Neural cell (in vitro differentiated cells): ENCODE measurements around the gene TANC2. TPM values are rescaled to one million over a fixed set of nuclear protein-coding genes. Genes with fewer than 3 reads are reported as not detected.

Experiments used
- H2AFZ ChIP-seq: fragments of 200-600, 300-800 bp; sonication (generic), shearing (Covaris generic); 2 replicates; pipeline ENCODE4 v1.6.0; 2014; ENCODE audit warnings: low read depth, mild to moderate bottlenecking, antibody characterized with exemption, low read length, moderate library complexity
- H3F3A ChIP-seq: fragments of 200-600 bp; shearing (Covaris generic); 2 replicates; pipeline ENCODE4 v1.6.1; 2016; ENCODE audit warnings: mild to moderate bottlenecking, moderate library complexity, mixed read lengths, antibody characterized with exemption, low read length; ENCODE audit not compliant: insufficient read depth, poor library complexity, severe bottlenecking
- H3K27ac ChIP-seq: fragments of 200-600, 300-800 bp; sonication (generic), shearing (Covaris generic); 2 replicates; pipeline ENCODE4 v1.5.1; 2014; ENCODE audit warnings: mild to moderate bottlenecking, low read length, moderate library complexity
- H3K27me3 ChIP-seq: fragments of 300-800, 200-600 bp; sonication (generic), shearing (Covaris generic); 2 replicates; pipeline ENCODE4 v1.6.0; 2014; ENCODE audit warnings: mild to moderate bottlenecking, low read depth, low read length, moderate library complexity; ENCODE audit not compliant: insufficient read depth
- H3K36me3 ChIP-seq: fragments of 300-800, 200-600 bp; sonication (generic), shearing (Covaris generic); 2 replicates; pipeline ENCODE4 v1.5.1; 2014; ENCODE audit warnings: mild to moderate bottlenecking, antibody characterized with exemption, low read length, moderate library complexity; ENCODE audit not compliant: insufficient read depth
- H3K4me2 ChIP-seq: fragments of 300-800, 200-600 bp; sonication (generic), shearing (Covaris generic); 2 replicates; pipeline ENCODE4 v1.6.0; 2014; ENCODE audit warnings: mild to moderate bottlenecking, low read length
- H3K4me3 ChIP-seq: fragments of 300-800, 200-600 bp; sonication (generic), shearing (Covaris generic); 2 replicates; pipeline ENCODE4 v1.5.1; 2014; ENCODE audit warnings: mild to moderate bottlenecking, low read length, moderate library complexity
- H3K79me2 ChIP-seq: fragments of 200-600 bp; shearing (Covaris generic); replicated peaks from 2 replicates; pipeline ENCODE4 v1.6.0; 2014; ENCODE audit warnings: mild to moderate bottlenecking, low read length, moderate library complexity; ENCODE audit not compliant: insufficient read depth
- H3K9ac ChIP-seq: fragments of 300-800, 200-600 bp; sonication (generic), shearing (Covaris generic); 2 replicates; pipeline ENCODE4 v1.6.1; 2016; ENCODE audit warnings: mild to moderate bottlenecking, low read length, mixed read lengths
- H3K9me2 ChIP-seq: fragments of 200-600 bp; shearing (Covaris generic); 2 replicates; pipeline ENCODE4 v1.6.1; 2016; ENCODE audit warnings: mild to moderate bottlenecking, low read length, mixed read lengths; ENCODE audit not compliant: insufficient read depth
- H3K9me3 ChIP-seq: fragments of 200-600, 300-800 bp; sonication (generic), shearing (Covaris generic); 2 replicates; pipeline ENCODE4 v1.6.1; 2016; ENCODE audit warnings: mild to moderate bottlenecking, mixed run types, low read length, moderate library complexity, mixed read lengths
- H4K20me1 ChIP-seq: fragments of 200-600 bp; shearing (Covaris generic); 2 replicates; pipeline ENCODE4 v1.6.1; 2016; ENCODE audit warnings: mild to moderate bottlenecking, mixed run types; ENCODE audit not compliant: insufficient read depth
- EP300 ChIP-seq: fragments of 450-650 bp; conservative IDR thresholded peaks from 2 replicates; pipeline ENCODE4 v1.6.1; 2014; ENCODE audit warnings: antibody characterized with exemption, mild to moderate bottlenecking, moderate library complexity; ENCODE audit not compliant: poor library complexity, severe bottlenecking
- EZH2 ChIP-seq: fragments of 200-600, 300-800 bp; shearing (Covaris generic), sonication (generic); IDR thresholded peaks from 2 replicates; pipeline ENCODE4 v1.6.1; 2014; ENCODE audit warnings: antibody characterized with exemption, low read length, borderline replicate concordance, mild to moderate bottlenecking; ENCODE audit not compliant: insufficient read depth, poor library complexity, severe bottlenecking
- POLR2AphosphoS5 ChIP-seq: IDR thresholded peaks from 2 replicates; pipeline ENCODE4 v1.6.1; 2012
- RAD21 ChIP-seq: fragments of 450-650 bp; conservative IDR thresholded peaks from 2 replicates; pipeline ENCODE4 v1.6.1; 2014; ENCODE audit warnings: antibody characterized with exemption, mild to moderate bottlenecking, moderate library complexity
- SMC3 ChIP-seq: fragments of 450-650 bp; conservative IDR thresholded peaks from 2 replicates; pipeline ENCODE4 v1.6.1; 2014; ENCODE audit warnings: antibody characterized with exemption, mild to moderate bottlenecking, moderate library complexity; ENCODE audit not compliant: poor library complexity
- polyA plus RNA-seq: library from polyadenylated mRNA; depleted of rRNA; stranded (reverse); fragments of >200 nt; gene quantifications from 2 replicates; pipeline ENCODE4 v1.2.3, GENCODE V29; 2014
- TF ChIP-seq, protein P1 (sequence below): IDR thresholded peaks from 2 replicates; pipeline ENCODE4 v1.6.1; 2012; ENCODE audit warnings: borderline replicate concordance

Gene TANC2
- polyA plus RNA-seq, 1 donor from 2014 or later: 16.3 TPM

DNA sequence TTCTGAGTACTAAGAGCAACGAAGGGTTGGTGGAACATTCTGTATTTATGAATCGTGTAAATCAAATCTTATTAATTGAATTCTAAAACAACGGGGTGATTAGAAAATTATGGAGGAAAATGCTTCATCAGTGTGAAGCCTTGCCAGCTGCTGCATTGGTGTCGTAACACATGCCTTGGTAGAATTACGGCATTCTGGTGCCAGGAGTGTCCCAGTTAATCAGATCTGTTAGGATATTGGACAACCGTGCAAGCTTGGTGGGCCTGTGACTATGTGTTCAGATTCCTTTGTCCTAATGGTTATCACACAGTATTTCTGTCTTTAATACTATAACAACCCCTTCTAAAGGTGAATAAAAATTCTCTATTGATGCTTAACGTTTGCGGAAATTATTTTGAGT is 44.2 kb upstream of the TANC2 start:
- Histone ChIP-seq H3K79me2 (no peaks in the 10 kb centered on the region), H3K9ac (no peak overlapping the region), H3K9me2 (no peaks in the 10 kb centered on the region), H3K9me3 (no peaks in the 10 kb centered on the region), H3K4me3 (no peak overlapping the region), H3K27ac (peak overlapping the region; percentile 18), H3F3A (peaks cover 5% of the 10 kb centered on the region), H2AFZ (no peak overlapping the region), H3K36me3 (no peaks in the 10 kb centered on the region), H3K4me2 (no peak overlapping the region), H3K27me3 (no peaks in the 10 kb centered on the region), H4K20me1 (no peaks in the 10 kb centered on the region)
- TF ChIP-seq, protein P1, sequence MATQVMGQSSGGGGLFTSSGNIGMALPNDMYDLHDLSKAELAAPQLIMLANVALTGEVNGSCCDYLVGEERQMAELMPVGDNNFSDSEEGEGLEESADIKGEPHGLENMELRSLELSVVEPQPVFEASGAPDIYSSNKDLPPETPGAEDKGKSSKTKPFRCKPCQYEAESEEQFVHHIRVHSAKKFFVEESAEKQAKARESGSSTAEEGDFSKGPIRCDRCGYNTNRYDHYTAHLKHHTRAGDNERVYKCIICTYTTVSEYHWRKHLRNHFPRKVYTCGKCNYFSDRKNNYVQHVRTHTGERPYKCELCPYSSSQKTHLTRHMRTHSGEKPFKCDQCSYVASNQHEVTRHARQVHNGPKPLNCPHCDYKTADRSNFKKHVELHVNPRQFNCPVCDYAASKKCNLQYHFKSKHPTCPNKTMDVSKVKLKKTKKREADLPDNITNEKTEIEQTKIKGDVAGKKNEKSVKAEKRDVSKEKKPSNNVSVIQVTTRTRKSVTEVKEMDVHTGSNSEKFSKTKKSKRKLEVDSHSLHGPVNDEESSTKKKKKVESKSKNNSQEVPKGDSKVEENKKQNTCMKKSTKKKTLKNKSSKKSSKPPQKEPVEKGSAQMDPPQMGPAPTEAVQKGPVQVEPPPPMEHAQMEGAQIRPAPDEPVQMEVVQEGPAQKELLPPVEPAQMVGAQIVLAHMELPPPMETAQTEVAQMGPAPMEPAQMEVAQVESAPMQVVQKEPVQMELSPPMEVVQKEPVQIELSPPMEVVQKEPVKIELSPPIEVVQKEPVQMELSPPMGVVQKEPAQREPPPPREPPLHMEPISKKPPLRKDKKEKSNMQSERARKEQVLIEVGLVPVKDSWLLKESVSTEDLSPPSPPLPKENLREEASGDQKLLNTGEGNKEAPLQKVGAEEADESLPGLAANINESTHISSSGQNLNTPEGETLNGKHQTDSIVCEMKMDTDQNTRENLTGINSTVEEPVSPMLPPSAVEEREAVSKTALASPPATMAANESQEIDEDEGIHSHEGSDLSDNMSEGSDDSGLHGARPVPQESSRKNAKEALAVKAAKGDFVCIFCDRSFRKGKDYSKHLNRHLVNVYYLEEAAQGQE: no peak
- TF ChIP-seq EZH2 (no peak), EP300 (no peak), RAD21 (no peak), SMC3 (no peak)

DNA sequence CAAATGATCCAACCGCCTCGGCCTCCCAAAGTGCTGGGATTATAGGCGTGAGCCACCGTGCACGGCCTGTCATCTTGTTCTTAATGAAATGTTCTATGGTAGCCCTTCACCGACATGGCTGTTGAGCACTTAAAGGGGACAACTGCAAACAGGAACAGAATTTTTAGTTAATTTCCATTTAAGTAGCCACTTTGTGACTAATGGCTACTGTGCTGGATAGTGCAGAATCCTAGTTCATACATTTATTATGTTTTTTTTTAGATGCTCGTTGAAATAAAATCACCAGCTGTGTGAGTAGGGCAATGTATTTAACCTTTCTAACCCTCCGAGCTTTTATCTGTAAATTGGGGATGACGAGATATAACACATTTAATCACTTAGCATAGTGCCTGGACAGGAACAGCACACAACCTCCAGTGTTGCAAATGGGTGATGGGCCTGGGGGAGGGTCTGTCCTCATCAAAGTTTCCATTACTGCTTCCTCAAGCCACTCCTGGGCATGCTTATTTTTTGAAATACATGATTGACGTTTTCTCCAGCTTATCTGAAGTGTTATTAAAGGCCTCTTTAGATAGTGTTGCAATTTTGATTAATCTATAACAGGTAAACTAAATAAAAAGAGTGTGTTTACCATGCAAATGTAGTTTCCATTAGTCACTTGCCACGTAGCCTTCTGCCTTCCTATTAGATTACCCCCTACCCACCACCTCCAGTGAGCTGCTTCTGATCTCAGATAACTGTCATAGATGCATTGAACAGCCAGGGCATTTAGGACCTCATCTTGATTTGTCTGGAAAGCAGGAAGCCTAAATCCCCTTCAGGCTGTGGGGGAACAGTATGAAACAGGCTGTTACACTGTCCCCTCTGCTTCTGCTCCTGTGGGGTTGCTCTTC is 42.5 kb upstream of the TANC2 start:
- peak overlapping the region; percentile 7 for H3K27ac ChIP-seq
- H3K4me3 ChIP-seq: no peak overlapping the region
- no peaks in the 10 kb centered on the region for H3K79me2 ChIP-seq
- no peaks in the 10 kb centered on the region for H3K36me3 ChIP-seq
- no peaks in the 10 kb centered on the region for H4K20me1 ChIP-seq
- no peak overlapping the region for H3K4me2 ChIP-seq
- no peak overlapping the region for H2AFZ ChIP-seq
- H3K9ac ChIP-seq: no peak overlapping the region
- peaks cover 5% of the 10 kb centered on the region for H3F3A ChIP-seq
- no peaks in the 10 kb centered on the region for H3K9me3 ChIP-seq
- no peak for TF ChIP-seq SMC3
- TF ChIP-seq RAD21: no peak
- TF ChIP-seq, protein P1: no peak
- no peak for TF ChIP-seq POLR2AphosphoS5
- no peaks in the 10 kb centered on the region for H3K9me2 ChIP-seq
- H3K27me3 ChIP-seq: no peaks in the 10 kb centered on the region
